Measurements from ENCODE around the gene FAS. TPM values are rescaled to one million over a fixed set of nuclear protein-coding genes. Genes with fewer than 3 reads are reported as not detected.
A peak's percentile ranks its signal among the peaks of the same experiment; 100 is the strongest.
"Not testable (repeated sequence)": the region's sequence is repeated elsewhere in the genome, so short reads cannot be mapped to it uniquely, and the experiment has no call there.

The FAS gene
- total RNA-seq, 1 donor: 95.9 TPM

- no peak for DNase-seq (ENCODE audit: low read depth)
- TF ChIP-seq CTCF (IDR thresholded peaks at IDR 0.05; ENCODE audit: insufficient read depth, low read depth, low read length): no peak
Observed at GRCh38 chr10:89007129-89007893, 16.7 kb downstream of the FAS start.

DNA sequence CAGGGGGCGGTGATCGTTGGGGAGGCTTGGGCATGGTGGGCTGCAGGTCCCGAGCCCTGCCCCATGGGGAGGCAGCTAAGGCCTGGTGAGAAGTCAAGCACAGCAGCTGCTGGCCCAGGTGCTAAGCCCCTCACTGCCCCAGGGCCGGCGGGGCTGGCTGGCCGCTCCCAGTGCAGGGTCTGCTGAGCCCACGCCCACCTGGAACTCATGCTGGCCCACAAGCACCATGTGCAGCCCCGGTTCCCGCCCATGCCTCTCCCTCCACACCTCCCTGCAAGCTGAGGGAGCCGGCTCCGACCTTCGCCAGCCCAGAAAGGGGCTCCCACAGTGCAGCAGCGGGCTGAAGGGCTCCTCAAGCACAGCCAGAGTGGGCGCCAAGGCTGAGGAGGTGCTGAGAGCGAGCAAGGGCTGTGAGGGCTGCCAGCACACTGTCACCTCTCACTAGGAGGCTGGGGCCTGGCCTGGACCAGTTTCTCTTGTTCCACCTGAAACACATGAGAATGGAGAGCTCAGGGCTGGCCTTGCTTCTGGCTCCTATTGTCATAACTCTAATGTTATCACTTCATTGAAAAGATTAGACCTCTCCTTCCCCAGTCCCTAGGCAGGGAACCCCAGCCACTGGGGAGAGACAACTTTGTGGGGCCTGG is 28.2 kb downstream of the FAS start:
- not testable (repeated sequence) for DNase-seq (ENCODE audit: low read depth); H3K4me3 ChIP-seq (ENCODE audit: low read depth, low read length)

More at GRCh38 chr10:89007129-89007893, 16.7 kb downstream of the FAS start:
- no peak overlapping the region for H3K4me3 ChIP-seq (ENCODE audit: low read depth, low read length)

DNA sequence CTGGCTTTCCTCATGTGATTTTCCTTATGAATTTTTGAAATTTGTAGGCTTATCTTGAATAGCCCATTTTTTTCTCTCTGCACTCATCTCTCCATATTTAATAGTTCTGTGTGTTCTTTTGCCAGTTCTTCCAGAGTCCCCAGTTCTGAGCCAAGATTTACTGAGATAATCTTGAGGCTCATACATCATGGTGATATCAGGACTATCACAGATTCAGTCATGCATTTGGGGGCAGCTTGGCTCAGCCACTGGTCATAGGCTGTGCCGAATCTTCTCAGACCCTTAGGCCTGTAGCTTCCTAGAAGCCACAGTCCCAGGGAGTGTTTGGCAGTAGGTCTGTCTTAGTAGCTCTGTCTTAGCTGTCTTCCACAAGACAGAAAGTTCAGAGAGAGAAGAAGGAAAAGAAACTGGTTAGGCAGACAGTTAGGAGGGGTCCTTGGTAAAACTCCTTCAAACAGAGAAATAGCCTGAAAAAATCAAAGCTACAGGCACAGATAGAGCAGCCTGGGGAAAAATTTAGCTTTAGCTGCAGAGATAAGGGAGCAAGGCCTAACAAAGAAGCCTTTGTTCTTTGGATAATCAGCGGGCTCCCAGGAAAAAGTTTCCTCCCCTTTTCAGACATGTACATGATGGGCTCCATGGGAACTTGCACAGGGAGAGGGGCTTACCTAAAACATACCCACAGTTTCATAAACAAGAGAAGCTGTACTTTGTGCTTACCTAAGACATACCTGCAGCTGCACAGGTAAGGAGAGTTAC is 29.1 kb downstream of the FAS start:
- no peak for TF ChIP-seq CTCF (IDR thresholded peaks at IDR 0.05; ENCODE audit: insufficient read depth, low read depth, low read length)
- H3K4me3 ChIP-seq (ENCODE audit: low read depth, low read length): no peak overlapping the region
- no peak for DNase-seq (ENCODE audit: low read depth)

DNA sequence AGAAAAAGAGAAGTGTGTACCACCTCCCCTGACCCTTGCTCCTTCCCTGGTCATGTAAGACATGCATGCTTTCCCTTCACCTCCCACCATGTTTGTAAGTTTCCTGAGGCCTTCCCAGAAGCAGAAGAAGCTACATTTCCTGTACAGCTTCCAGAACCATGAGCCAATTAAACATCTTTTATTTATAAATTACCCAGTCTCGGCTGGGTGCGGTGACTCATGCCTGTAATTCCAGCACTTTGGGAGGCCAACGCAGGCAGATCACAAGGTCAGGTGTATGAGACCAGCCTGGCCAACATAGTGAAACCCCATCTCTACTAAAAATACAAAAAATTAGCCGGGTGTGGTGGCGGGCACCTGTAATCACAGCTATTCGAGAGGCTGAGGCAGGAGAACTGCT is 30.9 kb downstream of the FAS start:
- peak; percentile 26 for DNase-seq (ENCODE audit: low read depth)

DNA sequence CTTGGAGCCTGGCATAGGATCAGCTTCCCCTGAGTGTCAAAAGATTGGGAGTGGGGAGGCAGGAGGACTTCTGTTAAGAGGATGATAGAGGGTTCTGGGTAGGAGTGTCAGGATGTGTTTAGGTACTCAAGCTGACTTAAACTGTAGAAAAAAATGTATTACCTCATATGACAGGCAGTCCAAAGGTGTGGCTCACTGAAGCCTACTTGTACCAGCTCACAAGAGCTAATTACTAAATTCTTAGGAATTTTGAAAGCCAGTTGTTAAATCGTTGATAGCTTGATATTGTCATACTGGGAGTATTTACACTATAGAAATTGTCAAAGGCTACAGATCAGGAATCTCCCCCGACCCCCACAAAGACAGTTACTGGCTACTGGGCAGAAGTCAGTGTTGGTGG is 32.1 kb downstream of the FAS start:
- no peak for TF ChIP-seq CTCF (IDR thresholded peaks at IDR 0.05; ENCODE audit: insufficient read depth, low read depth, low read length)
- DNase-seq (ENCODE audit: low read depth): no peak
- H3K4me3 ChIP-seq (ENCODE audit: low read depth, low read length): no peak overlapping the region

More for the DNA sequence above, 30.9 kb downstream of the FAS start:
- not testable (repeated sequence) for H3K4me3 ChIP-seq (ENCODE audit: low read depth, low read length)

GRCh38 chr10:89025453-89025852 is 34.9 kb downstream of the FAS start:
- no peak for DNase-seq (ENCODE audit: low read depth)
- H3K4me3 ChIP-seq (ENCODE audit: low read depth, low read length): no peak overlapping the region
- TF ChIP-seq CTCF (IDR thresholded peaks at IDR 0.05; ENCODE audit: insufficient read depth, low read depth, low read length): no peak

GRCh38 chr10:89029181-89029580 is 38.6 kb downstream of the FAS start:
- no peak for TF ChIP-seq CTCF (IDR thresholded peaks at IDR 0.05; ENCODE audit: insufficient read depth, low read depth, low read length)
- DNase-seq (ENCODE audit: low read depth): peak; percentile 27
- H3K4me3 ChIP-seq (ENCODE audit: low read depth, low read length): no peak overlapping the region

Measured in fibroblast of villous mesenchyme (primary cell).